NOMO-1 treated with DMSO at 0.1 percent for 48 hours (cell line): Measurements from ENCODE around the gene RPUSD1.
"Not testable (repeated sequence)": the region's sequence is repeated elsewhere in the genome, so short reads cannot be mapped to it uniquely, and the experiment has no call there.

Experiments
- DNase-seq: peaks from one replicate; lab custom pipeline; 2025; ENCODE audit not compliant: unreplicated experiment; lab: John Stamatoyannopoulos, UW

The RPUSD1 gene

GRCh38 chr16:768428-768827 lies 19.8 kb downstream of the RPUSD1 start:
- DNase-seq = no peak

- DNase-seq = no peak
Measured at GRCh38 chr16:767743-768235, 20.4 kb downstream of the RPUSD1 start.

- no peak for DNase-seq
Measured at GRCh38 chr16:766820-767640, 21.2 kb downstream of the RPUSD1 start.

- DNase-seq = no peak
Measured at GRCh38 chr16:766008-766819, 22.0 kb downstream of the RPUSD1 start.

GRCh38 chr16:765488-765865 lies 22.7 kb downstream of the RPUSD1 start:
- DNase-seq = no peak

GRCh38 chr16:764848-765487 lies 23.2 kb downstream of the RPUSD1 start:
- DNase-seq = no peak

- DNase-seq = no peak
Measured at GRCh38 chr16:764184-764750, 23.9 kb downstream of the RPUSD1 start.

GRCh38 chr16:763369-764183 lies 24.6 kb downstream of the RPUSD1 start:
- DNase-seq = no peak

GRCh38 chr16:762595-763268 lies 25.4 kb downstream of the RPUSD1 start:
- DNase-seq = no peak

- no peak for DNase-seq
Measured at GRCh38 chr16:761625-762513, 26.3 kb downstream of the RPUSD1 start.

- DNase-seq = peak; percentile 88
Measured at GRCh38 chr16:760545-761343, 27.4 kb downstream of the RPUSD1 start, which contains the start of gene MSLN. Gene MSLN, plus strand, starts transcription at chr16:760734. Its CDS starts 1,947 bp downstream, at chr16:762681.

GRCh38 chr16:760065-760464 lies 28.1 kb downstream of the RPUSD1 start:
- DNase-seq = no peak

- no peak for DNase-seq
Measured at GRCh38 chr16:759110-759910, 28.9 kb downstream of the RPUSD1 start.

GRCh38 chr16:756428-756827 lies 31.8 kb downstream of the RPUSD1 start:
- DNase-seq = no peak

- DNase-seq = peak; percentile 74
Measured at GRCh38 chr16:754656-755055, 33.5 kb downstream of the RPUSD1 start.

- not testable (repeated sequence) for DNase-seq
Measured at GRCh38 chr16:754121-754607, 34.0 kb downstream of the RPUSD1 start.

GRCh38 chr16:752007-752312 lies 36.2 kb downstream of the RPUSD1 start:
- no peak for DNase-seq
